AG09309 (cell line): ENCODE measurements around the gene CCDC126.

Source experiments
- DNase-seq: peaks from one replicate; pipeline ENCODE4 v3.0.0-alpha.2; 2010; ENCODE audit warnings: low read depth
- H3K4me3 ChIP-seq: 2 replicates; pipeline ENCODE4 v1.5.1; 2011; ENCODE audit warnings: mild to moderate bottlenecking, low read depth, low read length, moderate library complexity; ENCODE audit not compliant: control insufficient read depth
- TF ChIP-seq, protein P1 (sequence below): IDR thresholded peaks from 2 replicates; pipeline ENCODE4 v1.5.1; 2011; ENCODE audit warnings: mild to moderate bottlenecking, low read depth, low read length, inconsistent platforms; ENCODE audit not compliant: insufficient read depth, control insufficient read depth; ENCODE audit errors: missing control alignments

Gene CCDC126

DNA sequence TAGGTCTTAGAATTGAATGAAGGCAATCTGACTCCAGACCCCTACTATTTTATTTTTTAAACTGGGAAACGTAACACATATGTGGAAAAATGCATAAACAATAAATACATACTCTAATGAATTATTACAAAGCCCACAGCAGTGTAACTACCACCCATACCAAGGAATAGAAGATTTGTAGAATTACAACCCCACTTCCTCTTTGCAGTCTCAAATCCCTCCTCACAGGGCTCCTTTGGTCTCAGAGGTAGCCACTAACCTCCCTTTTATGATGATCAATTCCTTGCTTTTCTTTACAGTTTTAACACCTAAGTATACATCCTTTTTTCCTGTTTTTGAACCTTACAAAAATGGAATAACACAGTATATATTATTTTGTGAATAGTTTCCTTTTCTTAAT, 6.7 kb upstream of the CCDC126 start:
- no peak overlapping the region for H3K4me3 ChIP-seq
- TF ChIP-seq, protein P1, sequence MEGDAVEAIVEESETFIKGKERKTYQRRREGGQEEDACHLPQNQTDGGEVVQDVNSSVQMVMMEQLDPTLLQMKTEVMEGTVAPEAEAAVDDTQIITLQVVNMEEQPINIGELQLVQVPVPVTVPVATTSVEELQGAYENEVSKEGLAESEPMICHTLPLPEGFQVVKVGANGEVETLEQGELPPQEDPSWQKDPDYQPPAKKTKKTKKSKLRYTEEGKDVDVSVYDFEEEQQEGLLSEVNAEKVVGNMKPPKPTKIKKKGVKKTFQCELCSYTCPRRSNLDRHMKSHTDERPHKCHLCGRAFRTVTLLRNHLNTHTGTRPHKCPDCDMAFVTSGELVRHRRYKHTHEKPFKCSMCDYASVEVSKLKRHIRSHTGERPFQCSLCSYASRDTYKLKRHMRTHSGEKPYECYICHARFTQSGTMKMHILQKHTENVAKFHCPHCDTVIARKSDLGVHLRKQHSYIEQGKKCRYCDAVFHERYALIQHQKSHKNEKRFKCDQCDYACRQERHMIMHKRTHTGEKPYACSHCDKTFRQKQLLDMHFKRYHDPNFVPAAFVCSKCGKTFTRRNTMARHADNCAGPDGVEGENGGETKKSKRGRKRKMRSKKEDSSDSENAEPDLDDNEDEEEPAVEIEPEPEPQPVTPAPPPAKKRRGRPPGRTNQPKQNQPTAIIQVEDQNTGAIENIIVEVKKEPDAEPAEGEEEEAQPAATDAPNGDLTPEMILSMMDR = no peak
- DNase-seq = no peak

DNA sequence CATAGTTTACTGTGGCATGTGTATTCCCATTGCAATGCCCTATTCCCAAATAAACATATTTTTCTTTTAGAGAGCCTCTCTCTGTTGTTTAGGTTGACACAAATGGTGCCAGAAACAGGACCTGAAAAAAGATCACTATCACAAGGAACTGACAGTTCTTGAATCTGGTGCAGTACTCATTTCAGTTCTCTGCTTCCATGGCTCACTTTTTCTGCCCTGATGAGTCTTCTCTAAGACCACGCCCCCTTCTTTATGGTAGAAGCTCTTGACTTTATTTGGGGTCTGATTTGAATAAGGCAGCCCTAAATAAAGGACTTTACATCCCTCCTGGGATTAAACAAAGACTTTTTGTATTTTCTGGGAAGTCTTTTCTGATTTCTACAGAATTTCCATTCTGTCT, 3.5 kb upstream of the CCDC126 start:
- no peak for DNase-seq

DNA sequence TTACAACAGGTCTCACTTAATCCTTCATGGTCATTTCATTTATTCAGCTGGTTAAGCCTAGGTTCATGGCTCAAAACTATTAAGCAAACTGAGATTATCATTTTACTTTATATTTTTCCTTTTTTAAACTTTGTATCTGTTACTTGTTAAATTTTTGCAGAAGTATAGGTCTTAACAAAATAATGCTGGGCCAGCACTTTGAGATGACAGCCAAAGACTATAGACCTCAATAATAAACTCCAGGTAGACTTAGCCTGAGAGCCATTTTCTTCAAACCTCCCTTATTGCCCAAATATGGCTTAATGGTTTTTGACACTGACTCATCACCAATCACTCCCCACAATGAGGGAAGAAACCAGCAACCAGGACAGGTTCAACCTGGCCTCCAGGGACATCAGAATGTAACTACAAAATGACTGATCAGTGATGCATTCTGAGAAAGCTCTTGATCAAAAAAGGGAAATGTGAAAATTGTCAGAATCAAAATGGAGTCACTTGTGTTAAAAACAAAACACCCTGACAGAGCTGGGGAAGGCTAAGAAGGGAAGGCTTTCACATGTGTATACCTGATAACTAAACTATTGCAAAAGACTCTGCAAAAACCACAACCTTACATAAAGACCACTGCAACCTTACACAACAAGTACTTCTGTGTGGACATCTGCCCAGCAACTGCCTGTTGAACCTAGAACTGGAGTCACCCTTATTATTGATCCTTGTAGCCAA, 2.1 kb upstream of the CCDC126 start:
- no peak overlapping the region for H3K4me3 ChIP-seq
- TF ChIP-seq, protein P1 = no peak
- DNase-seq = no peak

More for the DNA sequence above, 3.5 kb upstream of the CCDC126 start:
- TF ChIP-seq, protein P1 = no peak
- no peak overlapping the region for H3K4me3 ChIP-seq

DNA sequence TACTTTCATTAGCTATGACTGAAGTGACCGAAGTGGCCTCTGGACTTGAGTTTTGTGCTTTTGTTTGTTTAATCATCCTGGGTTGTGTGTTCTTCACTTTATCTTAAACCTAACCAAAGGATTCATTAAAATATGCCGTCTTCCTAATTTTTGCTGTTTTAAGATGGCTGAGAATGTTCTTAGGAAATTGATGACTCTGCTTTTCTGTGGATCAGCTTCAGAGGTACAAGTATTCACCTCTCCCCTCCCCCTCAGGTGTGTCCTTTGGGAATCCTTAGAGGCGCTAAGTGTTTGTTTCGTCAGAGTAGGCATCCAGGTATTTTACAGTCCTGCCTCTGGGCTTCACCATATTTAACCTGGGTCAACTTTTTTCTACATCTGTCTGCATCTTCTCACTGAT, 1.1 kb downstream of the CCDC126 start:
- no peak for DNase-seq
- TF ChIP-seq, protein P1 = no peak
- H3K4me3 ChIP-seq = peak overlapping the region; percentile 60

DNA sequence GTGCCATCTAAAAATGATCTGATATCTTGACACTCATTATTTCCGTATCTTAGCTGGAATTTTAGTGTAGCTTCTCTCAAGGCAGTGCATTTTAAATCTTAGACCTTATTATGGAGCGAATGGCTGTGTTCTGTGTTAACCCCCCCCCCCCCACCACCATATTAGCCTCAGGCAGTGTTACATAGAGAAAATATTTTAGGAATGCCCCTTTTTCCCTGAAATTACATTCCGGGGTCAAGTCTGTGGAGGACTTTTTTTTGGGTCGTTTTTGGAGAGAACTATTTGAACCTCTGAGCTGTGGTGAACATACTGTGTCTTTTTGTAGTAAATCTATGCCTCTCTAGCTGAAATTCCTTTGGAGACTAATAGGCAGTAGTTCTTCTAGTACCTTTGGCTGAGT, 3.1 kb downstream of the CCDC126 start:
- TF ChIP-seq, protein P1 = no peak
- H3K4me3 ChIP-seq = no peak overlapping the region
- DNase-seq = no peak

DNA sequence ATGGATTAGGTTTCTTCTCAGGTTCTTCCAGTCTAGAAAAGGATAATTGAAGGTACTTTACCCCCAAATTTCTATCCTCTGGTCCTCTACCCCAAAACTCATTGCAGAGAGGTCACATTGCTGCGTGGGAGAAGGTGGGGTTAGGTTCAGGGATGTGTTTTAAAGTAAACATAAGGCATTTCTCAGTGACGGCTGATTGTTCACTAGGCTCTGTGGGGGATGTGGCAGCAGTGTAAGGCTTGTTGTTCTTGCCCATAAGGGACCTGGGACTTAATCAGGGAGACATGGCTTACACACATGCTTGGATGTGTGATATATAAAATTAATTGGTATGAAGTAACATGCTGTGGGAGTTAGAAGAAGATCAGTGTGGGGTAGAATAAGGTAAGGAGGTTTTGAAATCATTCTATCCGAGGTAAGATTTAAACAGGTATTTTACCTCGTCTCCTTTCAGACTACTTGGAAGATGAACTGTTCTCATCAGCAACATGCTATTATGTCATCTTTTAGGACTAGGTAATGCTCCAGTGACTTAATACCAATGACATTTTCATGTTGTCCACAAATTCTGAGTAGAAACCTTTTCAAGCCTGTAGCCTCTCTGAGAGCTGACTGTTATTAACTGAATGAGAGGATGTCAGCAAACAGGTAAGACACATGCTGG, 6.6 kb downstream of the CCDC126 start:
- TF ChIP-seq, protein P1 = no peak
- no peak overlapping the region for H3K4me3 ChIP-seq
- DNase-seq = no peak
